DMS 273 treated with DMSO at 0.1 percent for 48 hours (cell line): ENCODE measurements around the gene ADAMTS17.

ENCODE experiments used
- DNase-seq: peaks from one replicate; lab custom pipeline; 2025; lab: John Stamatoyannopoulos, UW

ADAMTS17 gene

GRCh38 chr15:100309109-100310040 lies 32.4 kb downstream of the ADAMTS17 start:
- DNase-seq: no peak

- no peak for DNase-seq
Observed at GRCh38 chr15:100308608-100309007, 33.2 kb downstream of the ADAMTS17 start.

- no peak for DNase-seq
Observed at GRCh38 chr15:100308213-100308600, 33.6 kb downstream of the ADAMTS17 start.

GRCh38 chr15:100307241-100308212 lies 34.2 kb downstream of the ADAMTS17 start:
- no peak for DNase-seq

- DNase-seq: no peak
Observed at GRCh38 chr15:100306098-100306497, 35.7 kb downstream of the ADAMTS17 start.

- DNase-seq: no peak
Observed at GRCh38 chr15:100301910-100302431, 39.8 kb downstream of the ADAMTS17 start.

- no peak for DNase-seq
Observed at GRCh38 chr15:100298257-100298656, 43.5 kb downstream of the ADAMTS17 start.

- DNase-seq: no peak
Observed at GRCh38 chr15:100297812-100298211, 44.0 kb downstream of the ADAMTS17 start.

GRCh38 chr15:100295939-100296565 lies 45.7 kb downstream of the ADAMTS17 start:
- no peak for DNase-seq

- DNase-seq: no peak
Observed at GRCh38 chr15:100292010-100292409, 49.8 kb downstream of the ADAMTS17 start.

- DNase-seq: no peak
Observed at GRCh38 chr15:100291106-100291505, 50.7 kb downstream of the ADAMTS17 start.

GRCh38 chr15:100285641-100286295 lies 56.0 kb downstream of the ADAMTS17 start:
- DNase-seq: no peak

GRCh38 chr15:100284701-100285100 lies 57.1 kb downstream of the ADAMTS17 start:
- no peak for DNase-seq

GRCh38 chr15:100284191-100284590 lies 57.6 kb downstream of the ADAMTS17 start:
- no peak for DNase-seq

- no peak for DNase-seq
Observed at GRCh38 chr15:100281096-100281917, 60.5 kb downstream of the ADAMTS17 start.

GRCh38 chr15:100279849-100280248 lies 61.9 kb downstream of the ADAMTS17 start:
- DNase-seq: no peak

- no peak for DNase-seq
Observed at GRCh38 chr15:100279446-100279845, 62.3 kb downstream of the ADAMTS17 start.

GRCh38 chr15:100278596-100279380 lies 63.0 kb downstream of the ADAMTS17 start:
- no peak for DNase-seq

GRCh38 chr15:100277087-100277855 lies 64.5 kb downstream of the ADAMTS17 start:
- DNase-seq: no peak
